GM18520 (cell line): ENCODE results near the gene ANGEL1.

Experiments used
- ATAC-seq: cut with Tn5 transposase; IDR thresholded peaks from one replicate; pipeline ENCODE4 v1.9.1; 2021; ENCODE audit not compliant: unreplicated experiment

ANGEL1 gene

DNA sequence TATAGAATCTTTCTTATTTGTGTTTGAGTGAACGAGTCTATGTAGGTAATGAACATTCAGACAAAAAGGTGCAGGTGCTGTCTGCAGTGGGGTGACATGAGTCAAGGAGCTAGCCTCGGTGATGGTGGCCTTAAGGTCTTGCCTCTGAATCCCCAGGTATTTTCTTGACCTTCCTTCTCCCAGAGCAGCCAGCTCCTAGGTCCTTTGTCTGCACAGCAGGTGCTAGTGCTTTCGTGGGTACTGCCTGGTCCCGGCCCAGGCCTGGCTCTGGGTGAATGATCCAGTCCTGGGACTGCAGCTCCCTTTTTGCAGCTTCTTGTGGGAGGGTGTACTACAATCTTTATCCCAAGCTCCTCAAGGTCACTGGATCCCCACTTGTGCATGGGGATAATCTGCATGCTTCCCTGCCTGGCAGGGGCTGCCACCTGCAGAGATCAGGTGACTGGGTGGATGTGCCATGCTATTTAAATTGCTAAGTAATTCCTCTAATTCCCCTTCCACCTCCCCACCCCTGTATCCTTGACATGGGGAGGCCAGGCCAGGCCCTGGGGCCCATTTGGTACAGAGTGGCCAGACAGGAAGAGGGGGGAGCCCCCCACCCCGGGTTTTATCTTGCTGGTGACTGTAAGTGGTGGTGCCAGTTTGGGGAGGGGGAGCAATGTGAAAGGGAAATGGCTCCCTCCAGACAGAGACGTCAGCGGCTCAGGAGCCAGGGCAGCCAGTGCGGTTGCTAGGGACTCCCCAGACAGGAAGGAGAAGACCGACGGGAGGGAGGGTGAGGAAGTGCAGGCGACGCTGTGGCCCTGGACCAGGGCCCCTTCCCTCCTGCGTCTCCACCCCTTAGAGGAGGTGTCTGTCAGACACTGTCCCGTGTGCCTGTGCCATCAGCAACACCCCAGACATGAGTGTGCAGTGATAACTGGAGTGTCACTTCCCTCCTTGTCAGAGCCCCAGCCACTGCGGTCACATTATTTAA is 44.7 kb downstream of the ANGEL1 start:
- ATAC-seq: no peak

DNA sequence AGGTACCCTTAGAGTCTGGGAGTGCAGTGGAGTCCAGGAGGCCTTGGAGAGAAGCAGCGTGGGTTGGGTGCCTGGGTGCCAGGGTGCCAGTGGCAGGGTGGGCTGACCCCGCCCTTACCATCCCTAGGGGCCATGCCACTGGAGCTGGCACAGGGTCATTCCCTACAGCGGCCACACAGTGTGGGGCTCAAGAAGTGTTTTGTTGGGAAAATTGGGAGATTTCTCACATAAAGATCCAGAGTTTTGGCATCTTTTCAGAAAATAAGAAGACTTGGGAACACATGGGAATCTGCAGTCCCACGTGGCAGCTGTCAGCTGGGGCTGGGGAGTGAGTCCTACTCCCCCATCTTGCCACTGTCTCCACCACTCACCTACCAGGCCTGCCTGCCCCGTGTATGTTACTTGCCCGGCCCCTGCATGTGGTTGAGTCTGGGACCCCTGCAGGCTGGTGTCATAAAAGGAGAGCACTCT is 47.2 kb downstream of the ANGEL1 start:
- ATAC-seq: no peak

DNA sequence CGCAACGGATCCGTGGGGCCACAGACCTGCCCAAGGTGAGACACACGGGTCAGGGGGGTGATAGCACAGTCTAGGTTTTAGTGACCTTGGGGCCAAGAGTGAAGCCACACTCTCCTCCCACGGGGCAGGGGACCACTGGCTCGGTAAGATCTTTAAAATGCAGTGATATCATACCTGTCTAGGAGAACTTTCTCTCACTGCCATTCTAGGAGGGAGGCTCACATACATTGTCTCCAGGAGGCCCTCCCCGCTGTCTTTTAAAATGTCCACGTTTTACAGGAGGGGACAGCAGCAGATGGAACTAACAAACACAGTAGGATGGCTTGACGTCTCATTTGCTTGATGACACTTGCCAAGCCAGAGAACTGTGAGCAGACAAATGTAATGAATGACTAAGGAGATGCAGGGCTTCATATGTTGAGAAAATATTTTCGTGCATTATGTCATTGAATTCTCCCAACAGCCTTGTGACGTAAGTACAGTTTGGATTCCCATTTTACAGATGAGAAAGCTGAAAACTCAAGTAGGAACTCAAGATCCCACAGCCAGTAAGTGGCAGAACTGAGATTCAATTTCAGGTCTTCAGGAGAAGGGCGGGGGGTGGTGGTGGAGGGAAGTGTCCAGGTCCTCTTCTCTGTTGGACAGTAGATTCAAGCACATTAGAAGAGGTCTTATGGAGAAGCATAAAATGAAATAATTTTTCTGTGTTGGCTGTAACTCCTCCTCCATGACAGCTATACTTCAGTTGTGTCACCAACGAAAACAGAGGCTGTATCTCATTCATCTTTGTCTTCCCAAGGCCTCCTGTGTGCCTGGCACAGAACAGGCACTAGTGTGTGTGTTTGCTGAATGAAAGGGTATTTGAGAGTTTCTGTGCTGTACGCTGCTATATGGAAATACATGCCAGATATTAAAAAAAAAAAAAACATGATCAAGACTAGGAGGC is 49.3 kb downstream of the ANGEL1 start:
- ATAC-seq: no peak

- ATAC-seq: no peak
Observed at GRCh38 chr14:76762411-76763095, 50.1 kb downstream of the ANGEL1 start.

DNA sequence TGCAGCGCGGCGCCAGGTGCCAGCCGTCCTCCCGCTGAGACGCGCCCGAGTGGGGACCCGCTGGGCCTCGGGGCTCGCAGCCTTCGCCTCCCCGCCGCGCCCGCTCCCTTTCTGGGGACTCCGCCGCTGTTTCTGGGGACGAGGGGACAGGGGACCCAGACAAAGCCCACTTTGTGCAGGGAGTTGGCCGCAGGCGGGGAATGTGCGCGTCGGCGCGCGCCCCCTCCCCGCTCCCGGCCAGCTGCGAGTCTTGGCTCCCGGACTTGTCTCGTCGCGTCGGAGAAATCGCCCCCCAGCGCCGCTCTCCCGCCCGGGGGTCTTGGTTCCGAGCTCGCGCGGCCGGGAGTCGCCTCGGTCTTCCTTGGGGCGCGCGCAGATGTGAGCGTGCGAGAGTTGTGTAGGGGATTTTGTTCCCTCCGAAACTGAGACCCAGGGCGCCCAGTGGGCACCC is 50.7 kb downstream of the ANGEL1 start:
- no peak for ATAC-seq

DNA sequence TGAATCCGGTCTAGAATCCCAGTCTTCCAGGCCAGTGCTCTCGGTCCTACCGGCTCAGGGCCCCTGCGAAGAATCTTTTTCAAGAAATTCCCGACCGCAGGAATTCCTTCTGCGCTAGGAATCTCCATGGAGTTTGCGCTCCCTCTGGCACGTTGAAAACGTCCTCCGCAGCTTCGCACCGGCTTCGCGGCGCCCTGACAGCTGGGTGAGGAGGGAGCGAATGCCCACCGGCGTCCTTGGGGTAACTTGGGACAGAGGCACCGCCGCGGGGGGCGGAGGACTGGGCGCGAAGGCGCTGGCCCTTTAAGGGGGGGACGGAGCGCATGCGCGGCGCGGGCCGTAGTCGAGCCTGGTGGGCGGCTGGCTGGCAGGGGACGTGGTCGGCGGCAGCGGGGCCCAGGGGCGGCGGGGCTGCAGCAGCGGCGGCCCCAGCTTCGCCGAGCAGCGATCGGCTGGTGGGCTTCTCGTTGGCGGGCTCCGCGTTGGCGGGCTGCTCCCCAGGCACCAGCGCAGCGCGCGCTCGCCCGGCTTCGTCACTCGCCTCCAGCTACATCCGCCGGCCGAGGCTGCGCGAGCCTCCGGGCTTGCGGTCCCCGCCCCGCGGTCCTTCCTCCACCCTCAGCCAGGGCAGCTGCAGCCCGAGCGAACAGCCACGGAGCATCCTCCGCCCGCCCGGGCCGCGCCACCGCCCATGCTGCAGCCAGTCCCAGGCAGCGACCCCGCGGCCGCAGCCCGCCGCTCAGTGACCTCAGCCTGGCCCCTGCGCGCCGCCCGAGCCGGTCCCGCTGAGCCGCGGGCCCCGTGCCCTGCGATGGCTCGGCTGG is 51.3 kb downstream of the ANGEL1 start, which contains the start of gene VASH1:
Gene VASH1 (plus strand): TSS at position 333 of the 824 bp plus-strand sequence. CDS start 1,354 bp downstream, outside the sequence.
- no peak for ATAC-seq

GRCh38 chr14:76760331-76761135 is 52.1 kb downstream of the ANGEL1 start:
- no peak for ATAC-seq

- ATAC-seq: no peak
Observed at GRCh38 chr14:76759589-76759988, 53.1 kb downstream of the ANGEL1 start.

GRCh38 chr14:76756371-76756750 is 56.3 kb downstream of the ANGEL1 start:
- ATAC-seq: no peak

- ATAC-seq: no peak
Observed at GRCh38 chr14:76755610-76756370, 56.9 kb downstream of the ANGEL1 start.

DNA sequence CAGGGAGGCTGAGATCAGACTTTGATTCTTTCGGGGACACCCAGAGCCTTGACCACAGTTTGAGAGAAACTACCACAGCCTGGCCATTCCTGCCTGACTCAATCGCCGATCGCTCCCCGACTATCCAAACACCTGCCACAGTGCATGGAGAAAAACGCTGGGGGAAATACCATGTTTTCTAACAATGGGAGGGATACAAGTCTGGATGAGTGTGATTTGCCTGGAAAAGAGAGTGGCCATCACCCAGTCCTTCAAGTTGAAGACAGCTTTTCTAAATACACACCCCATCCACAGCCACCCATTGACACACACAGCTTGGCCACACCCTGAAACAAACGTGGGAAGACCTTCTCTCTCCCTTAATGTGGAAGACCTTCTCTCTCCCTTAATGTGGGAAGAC is 58.1 kb downstream of the ANGEL1 start:
- no peak for ATAC-seq

- ATAC-seq: no peak
Observed at GRCh38 chr14:76753541-76754198, 59.0 kb downstream of the ANGEL1 start.

DNA sequence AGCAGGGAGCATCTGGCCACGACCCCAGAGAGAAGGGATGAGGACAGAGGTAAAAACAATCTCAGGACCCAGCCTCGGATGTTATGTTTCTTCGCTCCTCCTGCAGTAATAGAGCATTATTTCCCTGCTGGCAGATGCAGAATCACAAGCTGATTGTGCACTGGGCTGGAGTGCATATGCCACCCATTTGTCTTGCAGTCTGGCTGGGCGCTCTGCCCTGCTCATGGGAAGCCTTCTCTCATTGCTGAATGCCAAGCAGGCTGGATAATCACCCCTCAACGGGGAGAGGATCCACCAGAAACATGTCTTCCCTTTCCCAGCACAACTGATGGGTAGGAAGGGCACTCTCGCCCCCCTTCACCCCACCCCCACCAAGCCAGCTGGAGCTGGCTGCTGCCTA is 59.9 kb downstream of the ANGEL1 start:
- no peak for ATAC-seq

DNA sequence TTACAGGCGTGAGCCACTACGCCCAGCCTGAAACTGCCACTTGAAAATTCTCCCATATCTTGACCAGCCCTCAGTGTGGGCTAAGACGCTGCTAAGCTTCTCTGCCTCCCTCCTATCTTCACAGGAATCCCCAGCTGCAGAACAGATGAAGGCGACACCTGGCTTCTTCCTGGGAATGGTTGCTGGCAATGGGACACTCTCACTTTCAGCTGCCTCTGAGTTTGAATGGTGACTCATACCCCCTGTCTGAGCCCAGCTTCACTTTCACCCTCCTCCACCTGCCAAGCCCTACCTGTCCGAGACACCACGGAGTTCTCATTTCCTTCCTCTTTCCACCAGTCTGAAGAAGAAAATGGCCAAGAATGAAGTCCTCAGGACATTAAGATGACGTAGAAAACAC is 69.7 kb downstream of the ANGEL1 start:
- ATAC-seq: no peak

- ATAC-seq: no peak
Observed at GRCh38 chr14:76742185-76742584, 70.5 kb downstream of the ANGEL1 start.

DNA sequence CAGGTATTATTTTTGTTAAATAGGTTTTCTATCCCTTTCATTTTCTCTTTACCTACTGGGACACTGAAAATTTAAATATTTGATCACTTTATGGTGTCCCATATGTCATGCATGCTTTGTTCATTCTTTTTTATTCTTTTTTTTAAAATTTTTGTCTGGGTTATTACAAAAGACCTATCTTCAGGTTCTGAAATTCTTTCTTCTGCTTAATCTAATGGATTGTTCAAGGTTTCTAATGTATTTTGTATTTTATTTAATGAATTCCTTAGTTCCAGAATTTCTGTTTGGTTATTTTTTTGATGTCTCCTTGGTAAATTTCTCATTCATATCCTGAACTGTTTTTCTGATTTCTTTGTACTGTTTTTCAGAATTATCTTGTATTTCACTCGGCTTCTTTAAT is 71.6 kb downstream of the ANGEL1 start:
- no peak for ATAC-seq
